Measurements from ENCODE around the gene GJB2.

DNA sequence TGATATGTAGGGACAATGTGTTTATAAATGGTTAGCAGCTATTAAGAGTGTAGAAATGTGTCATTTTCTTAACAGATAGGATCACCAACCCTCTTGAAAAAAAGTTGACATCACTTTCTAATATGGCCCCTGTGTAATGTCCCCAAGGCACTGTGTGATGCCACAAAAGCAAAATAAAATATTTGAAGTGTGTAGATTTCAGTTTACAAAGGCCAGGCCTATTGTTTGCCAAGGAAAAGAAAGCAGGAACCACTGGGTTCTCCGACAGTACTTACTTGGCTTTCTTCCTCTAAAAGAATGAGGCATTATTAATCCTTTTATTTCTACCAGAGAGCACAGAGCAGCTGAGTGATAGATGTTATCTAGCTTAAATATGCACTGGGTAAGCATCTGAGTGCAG is 21.4 kb downstream of the GJB2 start:
- TF ChIP-seq YY1 (IDR thresholded peaks at IDR 0.05; ENCODE audit: insufficient read depth, insufficient read length) = no peak
- no peak for TF ChIP-seq ZNF274 (IDR thresholded peaks at IDR 0.05; ENCODE audit: low read depth, low read length)
- no peak for TF ChIP-seq SUZ12 (IDR thresholded peaks at IDR 0.05; ENCODE audit: extremely low read depth, insufficient read depth, insufficient read length)
